Esophagus squamous epithelium (tissue), 4 donors: Measurements from ENCODE around the gene APOBEC2.
A peak's percentile ranks its signal among the peaks of the same experiment; 100 is the strongest.
"Not testable (repeated sequence)": the region's sequence is repeated elsewhere in the genome, so short reads cannot be mapped to it uniquely, and the experiment has no call there.

Experiments used
- POLR2A ChIP-seq, 4 donors: fragments of 450-650 bp; IDR thresholded peaks; one replicate each; pipeline ENCODE4 v1.6.1; 2017; ENCODE audit warnings: antibody characterized with exemption in 4 of 4, mild to moderate bottlenecking in 4 of 4, moderate library complexity in 3 of 4
- TF ChIP-seq, protein P1 (sequence below), 6 experiments: fragments of 450-650 bp in 4 of 6; fragments of 200-600 bp in 2 of 6; sonication (generic) in 2 of 6; IDR thresholded peaks; one replicate each; pipeline ENCODE4 v1.5.1; 2016 to 2019; ENCODE audit warnings: antibody characterized with exemption in 6 of 6, mild to moderate bottlenecking in 4 of 6, moderate library complexity in 4 of 6

DNA sequence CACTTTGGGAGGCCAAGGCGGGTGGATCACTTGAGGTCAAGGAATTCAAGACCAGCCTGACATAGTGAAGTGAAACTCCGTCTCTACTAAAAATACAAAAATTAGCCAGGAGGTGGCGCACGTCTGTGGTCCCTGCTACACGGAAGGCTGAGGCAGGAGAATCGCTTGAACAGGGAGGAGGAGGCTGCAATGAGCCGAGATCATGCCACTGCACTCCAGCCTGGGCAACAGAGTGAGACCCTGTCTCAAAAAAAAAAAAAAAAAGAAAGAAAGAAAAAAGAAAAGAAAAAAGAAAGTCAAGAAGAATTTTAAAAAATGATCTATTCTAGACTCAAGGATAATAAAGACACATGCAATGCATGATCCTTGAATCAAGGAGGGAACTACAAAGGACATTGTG is 46.8 kb upstream of the APOBEC2 start:
- TF ChIP-seq, protein P1, sequence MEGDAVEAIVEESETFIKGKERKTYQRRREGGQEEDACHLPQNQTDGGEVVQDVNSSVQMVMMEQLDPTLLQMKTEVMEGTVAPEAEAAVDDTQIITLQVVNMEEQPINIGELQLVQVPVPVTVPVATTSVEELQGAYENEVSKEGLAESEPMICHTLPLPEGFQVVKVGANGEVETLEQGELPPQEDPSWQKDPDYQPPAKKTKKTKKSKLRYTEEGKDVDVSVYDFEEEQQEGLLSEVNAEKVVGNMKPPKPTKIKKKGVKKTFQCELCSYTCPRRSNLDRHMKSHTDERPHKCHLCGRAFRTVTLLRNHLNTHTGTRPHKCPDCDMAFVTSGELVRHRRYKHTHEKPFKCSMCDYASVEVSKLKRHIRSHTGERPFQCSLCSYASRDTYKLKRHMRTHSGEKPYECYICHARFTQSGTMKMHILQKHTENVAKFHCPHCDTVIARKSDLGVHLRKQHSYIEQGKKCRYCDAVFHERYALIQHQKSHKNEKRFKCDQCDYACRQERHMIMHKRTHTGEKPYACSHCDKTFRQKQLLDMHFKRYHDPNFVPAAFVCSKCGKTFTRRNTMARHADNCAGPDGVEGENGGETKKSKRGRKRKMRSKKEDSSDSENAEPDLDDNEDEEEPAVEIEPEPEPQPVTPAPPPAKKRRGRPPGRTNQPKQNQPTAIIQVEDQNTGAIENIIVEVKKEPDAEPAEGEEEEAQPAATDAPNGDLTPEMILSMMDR (IDR thresholded peaks at IDR 0.05): peak; percentile 43 to 71 (median 57)
- not testable (repeated sequence) for TF ChIP-seq POLR2A (IDR thresholded peaks at IDR 0.05)
